Psoas muscle (tissue), 8 donors: ENCODE measurements around the gene SMARCA1. TPM values are rescaled to one million over a fixed set of nuclear protein-coding genes. Genes with fewer than 3 reads are reported as not detected.

ENCODE experiments used
- ATAC-seq, 4 donors: fragments of 200-7000 bp; cut with Tn5 transposase; one replicate each; pipeline ENCODE4 v1.9.1; 2020; ENCODE audit warnings: moderate library complexity in 3 of 4, mild to moderate bottlenecking in 2 of 4
- DNase-seq, 2 donors: peaks; one replicate each; pipeline ENCODE4 v3.0.0-alpha.2; 2020
- H3K27ac ChIP-seq: fragments of 200-600 bp; one replicate; pipeline ENCODE4 v1.8.0; 2022
- H3K27me3 ChIP-seq, 3 donors: fragments of 200-600 bp in 1 of 3; one replicate each; pipeline versions ENCODE4 v1.6.1 to v1.8.0; 2013 to 2022; ENCODE audit warnings: low read length in 2 of 3, mild to moderate bottlenecking in 2 of 3, moderate library complexity in 1 of 3; ENCODE audit not compliant: insufficient read depth in 3 of 3
- H3K36me3 ChIP-seq, 2 donors: fragments of 200-600 bp in 1 of 2; one replicate each; pipeline versions ENCODE4 v1.6.1 to v1.8.0; 2013 to 2022; ENCODE audit warnings: low read depth in 1 of 2, mild to moderate bottlenecking in 1 of 2, moderate library complexity in 1 of 2; ENCODE audit not compliant: insufficient read depth in 1 of 2
- H3K4me1 ChIP-seq: fragments of 200-600 bp; one replicate; pipeline ENCODE4 v1.8.0; 2022
- H3K4me3 ChIP-seq: fragments of 200-600 bp; one replicate; pipeline ENCODE4 v1.8.0; 2022; ENCODE audit warnings: mild to moderate bottlenecking
- H3K9me3 ChIP-seq: fragments of 200-600 bp; one replicate; pipeline ENCODE4 v1.8.0; 2022
- WGBS, 3 donors: extraction: QIAGEN DNeasy Blood & Tissue Kit; methylation state at CpG; one replicate each; pipeline versions ENCODE4 v1.1.6 to v1.1.7; 2013; 5-methylcytosine and 5-hydroxymethylcytosine counted together
- intact Hi-C, 2 donors: fragments of 100-400 bp; cut with DNase I; formaldehyde crosslinking; loops; one replicate each; pipeline versions ENCODE4 v1.11.0 to v1.14.2; 2022
- polyA plus RNA-seq, 3 donors: library from polyadenylated mRNA; stranded (reverse); fragments of 200-250 nt; gene quantifications; one replicate each; pipeline ENCODE4 v1.2.3, GENCODE V29; 2013
- total RNA-seq, 4 donors: library from RNA; stranded (reverse); fragmentation: NEBNext Ultra II Directional in 2 of 4; extraction: Animal tissue kit (Norgen Biotek cat#: 25700) in 2 of 4; gene quantifications; one replicate each; pipeline versions ENCODE4 v1.2.1 to v1.2.4, GENCODE V29; 2021 to 2023
- TF ChIP-seq, protein P1 (sequence below): fragments of 200-600 bp; IDR thresholded peaks from one replicate; pipeline ENCODE4 v1.8.0; 2022; ENCODE audit warnings: antibody characterized with exemption
- donor health status: healthy with polysubstance abuse.
- donor health status: DM: no; HTN: no; CAD: no; lungs with moderate emphysema.
- donor health status: Bipolar disorder and iron deficiency.
- donor health status: healthy.
- donor health status: DM: yes; HTN: yes; CAD: no.
- donor health status: DM: no; HTN: no; CAD: no.
- donor health status: DM: no; HTN: no; CAD: no.
- donor health status: DM: yes; HTN: yes; CAD: no.

SMARCA1 gene
- total and polyA plus RNA-seq, 7 donors: 8.5 to 29.3 (median 14.2) TPM

DNA sequence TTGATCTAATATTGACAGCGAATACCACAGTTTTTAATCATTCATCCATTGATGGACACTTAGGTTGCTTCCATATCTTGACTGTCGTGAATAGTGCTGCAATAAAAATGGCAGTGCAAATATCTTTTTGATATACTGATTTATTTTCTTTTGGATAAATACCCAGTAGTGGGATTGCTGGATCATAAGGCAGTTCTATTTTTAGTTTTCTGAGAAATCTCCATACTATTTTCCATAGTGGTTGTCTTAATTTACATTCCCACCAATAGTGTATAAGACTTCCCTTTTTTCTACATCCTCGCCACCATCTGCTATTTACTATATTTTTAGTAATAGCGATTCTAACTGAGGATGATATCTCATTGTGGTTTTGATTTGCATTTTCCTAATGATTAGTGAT lies 100.1 kb downstream of the SMARCA1 start:
- no peak for ATAC-seq
- 76 to 95% (median 93%) methylated on average over 4 of the region's 4 CpGs for WGBS, 3 donors
- no peaks in the 10 kb centered on the region for H3K27me3 ChIP-seq
- DNase-seq: no peak
- no peaks in the 10 kb centered on the region for H3K4me1 ChIP-seq
- no peak overlapping the region for H3K4me3 ChIP-seq
- TF ChIP-seq, protein P1, sequence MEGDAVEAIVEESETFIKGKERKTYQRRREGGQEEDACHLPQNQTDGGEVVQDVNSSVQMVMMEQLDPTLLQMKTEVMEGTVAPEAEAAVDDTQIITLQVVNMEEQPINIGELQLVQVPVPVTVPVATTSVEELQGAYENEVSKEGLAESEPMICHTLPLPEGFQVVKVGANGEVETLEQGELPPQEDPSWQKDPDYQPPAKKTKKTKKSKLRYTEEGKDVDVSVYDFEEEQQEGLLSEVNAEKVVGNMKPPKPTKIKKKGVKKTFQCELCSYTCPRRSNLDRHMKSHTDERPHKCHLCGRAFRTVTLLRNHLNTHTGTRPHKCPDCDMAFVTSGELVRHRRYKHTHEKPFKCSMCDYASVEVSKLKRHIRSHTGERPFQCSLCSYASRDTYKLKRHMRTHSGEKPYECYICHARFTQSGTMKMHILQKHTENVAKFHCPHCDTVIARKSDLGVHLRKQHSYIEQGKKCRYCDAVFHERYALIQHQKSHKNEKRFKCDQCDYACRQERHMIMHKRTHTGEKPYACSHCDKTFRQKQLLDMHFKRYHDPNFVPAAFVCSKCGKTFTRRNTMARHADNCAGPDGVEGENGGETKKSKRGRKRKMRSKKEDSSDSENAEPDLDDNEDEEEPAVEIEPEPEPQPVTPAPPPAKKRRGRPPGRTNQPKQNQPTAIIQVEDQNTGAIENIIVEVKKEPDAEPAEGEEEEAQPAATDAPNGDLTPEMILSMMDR: no peak
- H3K36me3 ChIP-seq: no peaks in the 10 kb centered on the region
- intact Hi-C loops: no loop called here
- peaks cover 5% of the 10 kb centered on the region for H3K9me3 ChIP-seq
- H3K27ac ChIP-seq: no peak overlapping the region

DNA sequence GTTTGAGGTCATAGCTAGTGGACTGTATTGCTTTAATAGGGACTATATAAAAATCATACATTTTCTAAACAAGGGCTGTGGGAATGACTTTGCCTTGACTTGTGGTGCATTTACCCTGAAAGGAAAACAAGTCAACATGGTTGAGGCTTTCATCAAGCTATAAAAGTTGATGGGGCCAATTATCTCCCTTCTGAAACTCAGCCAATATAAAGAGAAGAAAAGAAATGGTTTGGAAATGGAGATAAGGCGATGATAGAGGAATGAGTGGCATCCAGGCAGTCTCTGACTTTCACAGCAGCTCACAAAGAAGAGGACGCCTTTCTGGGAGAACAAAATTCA lies 118.7 kb downstream of the SMARCA1 start:
- TF ChIP-seq, protein P1: no peak
- intact Hi-C loops: no loop called here
- H3K27me3 ChIP-seq: peaks cover 0 to 3% (median 0%) of the 10 kb centered on the region in 3 donors

DNA sequence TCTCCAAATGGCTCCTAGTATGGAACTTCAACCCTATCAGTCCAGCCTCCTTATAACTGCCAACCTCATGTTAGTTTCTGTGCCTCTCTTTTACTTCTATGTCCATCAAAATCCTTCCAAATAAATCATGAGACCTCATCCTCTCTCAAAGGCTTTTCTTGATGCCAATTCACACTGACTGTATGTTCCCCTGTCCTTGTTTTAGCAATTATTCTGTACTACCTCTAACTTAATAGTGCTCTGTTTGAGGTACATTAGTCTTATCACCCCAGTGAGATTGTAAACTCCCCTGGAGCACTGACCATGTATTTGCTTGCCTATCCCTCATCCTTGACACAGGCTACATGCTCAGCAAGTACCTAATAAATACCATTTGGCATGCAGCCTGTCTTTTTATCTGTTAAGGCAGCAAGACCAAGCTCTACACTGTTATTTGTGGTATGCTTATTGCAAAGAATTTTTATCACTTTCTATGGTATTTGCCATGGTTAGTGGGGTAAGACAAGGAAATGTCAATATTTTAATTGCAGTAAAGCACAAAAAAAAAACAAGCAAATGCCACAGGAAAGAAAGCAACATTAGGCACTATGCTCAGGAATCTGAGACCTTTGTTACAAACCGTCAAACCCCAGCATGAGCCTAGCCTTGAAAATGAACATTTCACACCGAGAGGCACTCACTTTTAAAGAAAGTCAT lies 119.2 kb downstream of the SMARCA1 start:
- whole genome bisulfite sequencing, 3 donors: 30 to 41% (median 41%) methylated on average over 2 of the region's 2 CpGs
- no peak overlapping the region for H3K4me3 ChIP-seq
- peaks cover 0 to 3% (median 0%) of the 10 kb centered on the region in 3 donors for H3K27me3 ChIP-seq
- TF ChIP-seq, protein P1: no peak
- DNase-seq (no peak), ATAC-seq (no peak)
- H3K27ac ChIP-seq: no peak overlapping the region
- H3K9me3 ChIP-seq: no peaks in the 10 kb centered on the region
- H3K4me1 ChIP-seq: no peaks in the 10 kb centered on the region
- intact Hi-C loops: no loop called here
- no peaks in the 10 kb centered on the region for H3K36me3 ChIP-seq

More for the DNA sequence above, 118.7 kb downstream of the SMARCA1 start:
- Histone ChIP-seq H3K4me3 (no peak overlapping the region), H3K4me1 (no peaks in the 10 kb centered on the region), H3K36me3 (no peaks in the 10 kb centered on the region), H3K9me3 (no peaks in the 10 kb centered on the region), H3K27ac (no peak overlapping the region)
- 71 to 73% (median 72%) methylated on average over 2 of the region's 2 CpGs for WGBS, 3 donors
- ATAC-seq (no peak), DNase-seq (no peak)

Other genes starting within 250 kb of the SMARCA1 start
- 10 to 100 TPM in 3 of 4 donors, 1 to 10 TPM in 1; 9.0 to 14.8 (median 11.3) TPM for gene OCRL, start 16.8 kb upstream of the SMARCA1 start, total RNA-seq
- 10 to 100 TPM in 1 of 3 donors, 1 to 10 TPM in 2; 5.1 to 11.3 (median 5.2) TPM for gene OCRL, start 16.8 kb upstream of the SMARCA1 start, polyA plus RNA-seq
- 1 to 10 TPM in 2 of 4 donors, under 1 TPM in 2; 0.86 to 4.1 (median 1.6) TPM for gene APLN, start 131.5 kb upstream of the SMARCA1 start, total RNA-seq
- 1 to 10 TPM in 1 of 3 donors, under 1 TPM in 2; 0.13 to 1.0 (median 0.68) TPM for gene APLN, start 131.5 kb upstream of the SMARCA1 start, polyA plus RNA-seq
- under 1 TPM; 0.25 to 0.97 (median 0.49) TPM for gene XPNPEP2, start 215.5 kb upstream of the SMARCA1 start, total RNA-seq
- under 1 TPM; 0.41 to 0.52 (median 0.43) TPM for gene XPNPEP2, start 215.5 kb upstream of the SMARCA1 start, polyA plus RNA-seq